Measurements from ENCODE around the gene DNAH11.

DNA sequence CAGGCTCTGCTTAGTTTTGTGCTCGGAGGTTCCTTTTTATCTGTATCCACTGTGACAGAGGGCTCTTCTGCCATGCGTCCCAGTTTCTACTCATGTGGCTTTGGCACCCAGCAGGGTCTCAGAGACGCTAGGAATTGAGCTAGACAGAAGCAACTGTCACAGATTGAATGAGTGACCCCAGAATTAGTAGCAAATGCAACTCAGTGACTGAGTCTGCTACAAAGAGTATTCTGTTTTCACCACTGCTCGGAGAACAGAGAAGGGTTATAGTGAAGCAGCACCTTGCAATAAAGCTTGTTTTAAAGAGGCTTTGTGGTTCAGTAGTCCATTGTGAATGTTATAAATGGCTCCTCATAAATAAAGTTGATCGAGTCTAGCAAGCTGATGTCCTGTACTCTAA, 113.2 kb downstream of the DNAH11 start:
- TF ChIP-seq, protein P1, sequence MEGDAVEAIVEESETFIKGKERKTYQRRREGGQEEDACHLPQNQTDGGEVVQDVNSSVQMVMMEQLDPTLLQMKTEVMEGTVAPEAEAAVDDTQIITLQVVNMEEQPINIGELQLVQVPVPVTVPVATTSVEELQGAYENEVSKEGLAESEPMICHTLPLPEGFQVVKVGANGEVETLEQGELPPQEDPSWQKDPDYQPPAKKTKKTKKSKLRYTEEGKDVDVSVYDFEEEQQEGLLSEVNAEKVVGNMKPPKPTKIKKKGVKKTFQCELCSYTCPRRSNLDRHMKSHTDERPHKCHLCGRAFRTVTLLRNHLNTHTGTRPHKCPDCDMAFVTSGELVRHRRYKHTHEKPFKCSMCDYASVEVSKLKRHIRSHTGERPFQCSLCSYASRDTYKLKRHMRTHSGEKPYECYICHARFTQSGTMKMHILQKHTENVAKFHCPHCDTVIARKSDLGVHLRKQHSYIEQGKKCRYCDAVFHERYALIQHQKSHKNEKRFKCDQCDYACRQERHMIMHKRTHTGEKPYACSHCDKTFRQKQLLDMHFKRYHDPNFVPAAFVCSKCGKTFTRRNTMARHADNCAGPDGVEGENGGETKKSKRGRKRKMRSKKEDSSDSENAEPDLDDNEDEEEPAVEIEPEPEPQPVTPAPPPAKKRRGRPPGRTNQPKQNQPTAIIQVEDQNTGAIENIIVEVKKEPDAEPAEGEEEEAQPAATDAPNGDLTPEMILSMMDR (IDR thresholded peaks at IDR 0.05; ENCODE audit: low read depth, low read length, missing input control), result no peak
- TF ChIP-seq GABPA (IDR thresholded peaks at IDR 0.05 in 1 of 2, conservative IDR thresholded peaks at IDR 0.05 in 1 of 2), result no peak
- TF ChIP-seq, protein P2, sequence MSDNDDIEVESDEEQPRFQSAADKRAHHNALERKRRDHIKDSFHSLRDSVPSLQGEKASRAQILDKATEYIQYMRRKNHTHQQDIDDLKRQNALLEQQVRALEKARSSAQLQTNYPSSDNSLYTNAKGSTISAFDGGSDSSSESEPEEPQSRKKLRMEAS (IDR thresholded peaks at IDR 0.05), result no peak
- TF ChIP-seq, protein P3, sequence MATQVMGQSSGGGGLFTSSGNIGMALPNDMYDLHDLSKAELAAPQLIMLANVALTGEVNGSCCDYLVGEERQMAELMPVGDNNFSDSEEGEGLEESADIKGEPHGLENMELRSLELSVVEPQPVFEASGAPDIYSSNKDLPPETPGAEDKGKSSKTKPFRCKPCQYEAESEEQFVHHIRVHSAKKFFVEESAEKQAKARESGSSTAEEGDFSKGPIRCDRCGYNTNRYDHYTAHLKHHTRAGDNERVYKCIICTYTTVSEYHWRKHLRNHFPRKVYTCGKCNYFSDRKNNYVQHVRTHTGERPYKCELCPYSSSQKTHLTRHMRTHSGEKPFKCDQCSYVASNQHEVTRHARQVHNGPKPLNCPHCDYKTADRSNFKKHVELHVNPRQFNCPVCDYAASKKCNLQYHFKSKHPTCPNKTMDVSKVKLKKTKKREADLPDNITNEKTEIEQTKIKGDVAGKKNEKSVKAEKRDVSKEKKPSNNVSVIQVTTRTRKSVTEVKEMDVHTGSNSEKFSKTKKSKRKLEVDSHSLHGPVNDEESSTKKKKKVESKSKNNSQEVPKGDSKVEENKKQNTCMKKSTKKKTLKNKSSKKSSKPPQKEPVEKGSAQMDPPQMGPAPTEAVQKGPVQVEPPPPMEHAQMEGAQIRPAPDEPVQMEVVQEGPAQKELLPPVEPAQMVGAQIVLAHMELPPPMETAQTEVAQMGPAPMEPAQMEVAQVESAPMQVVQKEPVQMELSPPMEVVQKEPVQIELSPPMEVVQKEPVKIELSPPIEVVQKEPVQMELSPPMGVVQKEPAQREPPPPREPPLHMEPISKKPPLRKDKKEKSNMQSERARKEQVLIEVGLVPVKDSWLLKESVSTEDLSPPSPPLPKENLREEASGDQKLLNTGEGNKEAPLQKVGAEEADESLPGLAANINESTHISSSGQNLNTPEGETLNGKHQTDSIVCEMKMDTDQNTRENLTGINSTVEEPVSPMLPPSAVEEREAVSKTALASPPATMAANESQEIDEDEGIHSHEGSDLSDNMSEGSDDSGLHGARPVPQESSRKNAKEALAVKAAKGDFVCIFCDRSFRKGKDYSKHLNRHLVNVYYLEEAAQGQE (IDR thresholded peaks at IDR 0.05), result no peak
- TF ChIP-seq RAD21 (IDR thresholded peaks at IDR 0.05), result no peak
- no peak for TF ChIP-seq HNF4G (IDR thresholded peaks at IDR 0.05)
- no peak for TF ChIP-seq TAF1 (conservative IDR thresholded peaks at IDR 0.05)
- no peak for TF ChIP-seq SP1 (IDR thresholded peaks at IDR 0.05)
- TF ChIP-seq YY1 (IDR thresholded peaks at IDR 0.05), result no peak
- TF ChIP-seq EGR1 (IDR thresholded peaks at IDR 0.05; ENCODE audit: low read depth in 2 of 2), result no peak
- no peak for TF ChIP-seq FOXA1 (IDR thresholded peaks at IDR 0.05)
- TF ChIP-seq, protein P4, sequence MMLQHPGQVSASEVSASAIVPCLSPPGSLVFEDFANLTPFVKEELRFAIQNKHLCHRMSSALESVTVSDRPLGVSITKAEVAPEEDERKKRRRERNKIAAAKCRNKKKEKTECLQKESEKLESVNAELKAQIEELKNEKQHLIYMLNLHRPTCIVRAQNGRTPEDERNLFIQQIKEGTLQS (IDR thresholded peaks at IDR 0.05), result no peak
- TF ChIP-seq, protein P5, sequence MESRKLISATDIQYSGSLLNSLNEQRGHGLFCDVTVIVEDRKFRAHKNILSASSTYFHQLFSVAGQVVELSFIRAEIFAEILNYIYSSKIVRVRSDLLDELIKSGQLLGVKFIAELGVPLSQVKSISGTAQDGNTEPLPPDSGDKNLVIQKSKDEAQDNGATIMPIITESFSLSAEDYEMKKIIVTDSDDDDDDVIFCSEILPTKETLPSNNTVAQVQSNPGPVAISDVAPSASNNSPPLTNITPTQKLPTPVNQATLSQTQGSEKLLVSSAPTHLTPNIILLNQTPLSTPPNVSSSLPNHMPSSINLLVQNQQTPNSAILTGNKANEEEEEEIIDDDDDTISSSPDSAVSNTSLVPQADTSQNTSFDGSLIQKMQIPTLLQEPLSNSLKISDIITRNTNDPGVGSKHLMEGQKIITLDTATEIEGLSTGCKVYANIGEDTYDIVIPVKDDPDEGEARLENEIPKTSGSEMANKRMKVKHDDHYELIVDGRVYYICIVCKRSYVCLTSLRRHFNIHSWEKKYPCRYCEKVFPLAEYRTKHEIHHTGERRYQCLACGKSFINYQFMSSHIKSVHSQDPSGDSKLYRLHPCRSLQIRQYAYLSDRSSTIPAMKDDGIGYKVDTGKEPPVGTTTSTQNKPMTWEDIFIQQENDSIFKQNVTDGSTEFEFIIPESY (IDR thresholded peaks at IDR 0.05), result no peak
- no peak for TF ChIP-seq NR2F2 (IDR thresholded peaks at IDR 0.05)

Data from liver (tissue), 3 donors.